ENCODE data around the gene ABCA12. TPM values are rescaled to one million over a fixed set of nuclear protein-coding genes. Genes with fewer than 3 reads are reported as not detected.
"Not testable (repeated sequence)": the region's sequence is repeated elsewhere in the genome, so short reads cannot be mapped to it uniquely, and the experiment has no call there.

The ABCA12 gene
- not detected for total RNA-seq

DNA sequence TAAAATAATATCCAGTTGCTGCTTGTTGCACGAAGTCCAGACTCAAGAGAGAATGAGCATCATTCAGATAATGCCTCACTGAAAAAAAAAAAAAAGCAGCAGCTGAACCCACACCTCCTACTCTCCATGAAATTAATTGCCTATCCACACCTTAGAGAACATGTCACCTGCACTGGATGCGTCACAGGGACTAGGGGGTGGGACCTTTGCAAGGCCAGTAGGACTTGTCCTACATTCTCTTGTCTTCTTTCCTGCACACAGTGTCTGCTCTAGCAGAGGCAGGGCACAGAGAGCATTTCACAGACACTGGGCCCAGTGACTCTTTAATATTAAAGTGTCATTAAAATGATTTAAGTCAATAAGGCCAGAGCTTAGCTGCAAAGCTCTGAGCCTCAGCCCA lies at the start of gene ABCA12:
Gene ABCA12 (minus strand): TSS at position 148 of the 400 bp plus-strand sequence. CDS start 418 bp downstream, outside the sequence.
- Mint-ChIP-seq H3K9me3 (peaks cover 4% of the 10 kb centered on the region), H3K27me3 (peaks cover 0 to 21% of the 10 kb centered on the region in 2 donors), H3K27ac (no peak within 1 kb of the TSS), H3K4me1 (ENCODE audit: low read depth in 2 of 2) (no peaks in the 10 kb centered on the region), H3K36me3 (no peaks in the 10 kb centered on the region), H3K4me3 (no peak within 1 kb of the TSS)
- no peak for ATAC-seq
- no peak for DNase-seq (ENCODE audit: low spot score)

DNA sequence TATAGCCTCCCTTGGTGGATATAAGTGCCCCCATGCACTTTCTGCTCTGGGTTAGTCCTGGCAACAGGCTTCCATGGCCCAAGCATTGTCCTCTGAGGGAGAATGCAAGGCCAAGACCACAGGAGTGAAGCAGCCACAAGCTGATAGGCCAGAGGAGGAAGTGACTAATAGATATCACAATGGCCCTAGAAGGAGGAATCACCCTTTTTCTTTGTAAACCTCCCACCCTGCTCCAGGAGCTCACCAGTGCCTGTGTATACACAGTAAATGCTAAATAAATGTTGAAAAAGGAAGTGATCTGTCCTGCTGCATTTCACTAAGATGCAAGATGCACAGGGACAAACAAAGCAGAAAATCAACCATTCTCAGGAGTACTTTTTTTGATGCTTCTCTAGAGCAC lies 49.7 kb upstream of the ABCA12 start:
- Mint-ChIP-seq H3K4me3 (no peak overlapping the region), H3K4me1 (ENCODE audit: low read depth in 2 of 2) (no peaks in the 10 kb centered on the region), H3K36me3 (no peaks in the 10 kb centered on the region), H3K27me3 (peaks cover 2 to 21% of the 10 kb centered on the region in 2 donors), H3K9me3 (peaks cover 8% of the 10 kb centered on the region), H3K27ac (no peak overlapping the region)
- DNase-seq (ENCODE audit: low spot score) (no peak), ATAC-seq (no peak)

DNA sequence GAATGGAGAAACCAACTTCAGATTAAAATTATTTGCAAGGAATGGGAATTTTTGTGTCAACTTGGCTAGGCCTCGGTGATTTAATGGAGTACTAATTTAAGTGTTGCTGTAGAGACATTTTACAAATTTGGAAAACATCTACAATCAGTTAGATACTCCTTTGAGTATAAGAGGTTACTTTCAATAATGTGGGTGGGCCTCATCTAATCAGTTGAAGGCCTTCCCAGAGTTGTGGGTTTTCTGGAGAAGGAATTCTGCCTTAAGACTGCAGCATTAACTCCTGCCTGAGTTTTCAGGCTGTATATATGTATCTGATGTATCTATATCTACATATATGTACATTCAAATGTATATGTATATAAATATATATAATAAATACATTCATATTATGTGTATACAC lies 47.6 kb upstream of the ABCA12 start:
- ATAC-seq (no peak), DNase-seq (ENCODE audit: low spot score) (no peak)
- H3K27ac Mint-ChIP-seq: no peak overlapping the region
- no peak overlapping the region for H3K4me3 Mint-ChIP-seq
- peaks cover 10% of the 10 kb centered on the region for H3K9me3 Mint-ChIP-seq
- peaks cover 0 to 24% of the 10 kb centered on the region in 2 donors for H3K27me3 Mint-ChIP-seq
- H3K4me1 Mint-ChIP-seq (ENCODE audit: low read depth in 2 of 2): no peaks in the 10 kb centered on the region
- no peaks in the 10 kb centered on the region for H3K36me3 Mint-ChIP-seq

- DNase-seq (ENCODE audit: low spot score) (no peak), ATAC-seq (no peak)
- no peak overlapping the region for H3K4me3 Mint-ChIP-seq
- no peaks in the 10 kb centered on the region for H3K4me1 Mint-ChIP-seq (ENCODE audit: low read depth in 2 of 2)
- H3K27me3 Mint-ChIP-seq: peaks cover 0 to 14% of the 10 kb centered on the region in 2 donors
- H3K36me3 Mint-ChIP-seq: no peaks in the 10 kb centered on the region
- H3K9me3 Mint-ChIP-seq: peaks cover 9% of the 10 kb centered on the region
- H3K27ac Mint-ChIP-seq: no peak overlapping the region
Measured at GRCh38 chr2:215178121-215178520, 39.7 kb upstream of the ABCA12 start.

DNA sequence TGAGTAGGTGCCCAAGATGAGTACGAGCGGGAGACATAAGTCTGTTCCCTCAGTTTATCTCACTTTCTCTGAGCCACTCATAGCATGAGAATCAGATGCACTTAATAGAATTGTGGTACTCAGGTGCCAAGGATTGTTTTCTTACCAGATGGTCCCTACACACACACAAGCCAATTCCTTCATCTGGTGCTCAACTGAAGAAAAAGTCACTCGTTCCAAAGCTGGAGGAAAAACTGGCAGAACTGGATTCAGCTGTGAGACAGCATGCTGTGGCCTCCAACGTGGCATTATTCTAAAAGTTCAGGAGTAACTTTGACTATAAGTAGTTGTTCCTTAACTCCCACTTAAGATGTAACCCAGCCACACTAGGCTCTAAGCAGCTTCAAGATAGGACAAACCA lies 33.4 kb upstream of the ABCA12 start:
- no peaks in the 10 kb centered on the region for H3K36me3 Mint-ChIP-seq

GRCh38 chr2:215171151-215171550 lies 32.7 kb upstream of the ABCA12 start:
- Mint-ChIP-seq H3K36me3 (no peaks in the 10 kb centered on the region), H3K27ac (no peak overlapping the region), H3K4me3 (peak overlapping the region; percentile 62), H3K9me3 (no peaks in the 10 kb centered on the region), H3K4me1 (ENCODE audit: low read depth in 2 of 2) (peaks cover 4 to 5% of the 10 kb centered on the region in 2 donors), H3K27me3 (no peaks in the 10 kb centered on the region)
- ATAC-seq (peak; percentile 67 to 69), DNase-seq (ENCODE audit: low spot score) (no peak)

More for the DNA sequence above, 33.4 kb upstream of the ABCA12 start:
- DNase-seq (ENCODE audit: low spot score): no peak
- ATAC-seq: no peak
- no peaks in the 10 kb centered on the region for H3K27me3 Mint-ChIP-seq
- H3K27ac Mint-ChIP-seq: no peak overlapping the region
- H3K4me1 Mint-ChIP-seq (ENCODE audit: low read depth in 2 of 2): peaks cover 4 to 5% of the 10 kb centered on the region in 2 donors
- H3K9me3 Mint-ChIP-seq: no peaks in the 10 kb centered on the region
- no peak overlapping the region for H3K4me3 Mint-ChIP-seq

GRCh38 chr2:215166505-215166904 lies 28.1 kb upstream of the ABCA12 start:
- H3K4me3 Mint-ChIP-seq; ATAC-seq; DNase-seq (ENCODE audit: low spot score); H3K4me1 Mint-ChIP-seq (ENCODE audit: low read depth in 2 of 2); H3K36me3 Mint-ChIP-seq; H3K27ac Mint-ChIP-seq: not testable (repeated sequence)
- H3K27me3 Mint-ChIP-seq: peaks cover 0 to 10% of the 10 kb centered on the region in 2 donors
- peaks cover 14% of the 10 kb centered on the region for H3K9me3 Mint-ChIP-seq

- not testable (repeated sequence) for ATAC-seq; H3K4me1 Mint-ChIP-seq (ENCODE audit: low read depth in 2 of 2); H3K4me3 Mint-ChIP-seq; H3K27ac Mint-ChIP-seq; DNase-seq (ENCODE audit: low spot score); H3K36me3 Mint-ChIP-seq
- Mint-ChIP-seq H3K9me3 (peaks cover 14% of the 10 kb centered on the region), H3K27me3 (peaks cover 0 to 21% of the 10 kb centered on the region in 2 donors)
Measured at GRCh38 chr2:215163319-215163718, 24.9 kb upstream of the ABCA12 start.

DNA sequence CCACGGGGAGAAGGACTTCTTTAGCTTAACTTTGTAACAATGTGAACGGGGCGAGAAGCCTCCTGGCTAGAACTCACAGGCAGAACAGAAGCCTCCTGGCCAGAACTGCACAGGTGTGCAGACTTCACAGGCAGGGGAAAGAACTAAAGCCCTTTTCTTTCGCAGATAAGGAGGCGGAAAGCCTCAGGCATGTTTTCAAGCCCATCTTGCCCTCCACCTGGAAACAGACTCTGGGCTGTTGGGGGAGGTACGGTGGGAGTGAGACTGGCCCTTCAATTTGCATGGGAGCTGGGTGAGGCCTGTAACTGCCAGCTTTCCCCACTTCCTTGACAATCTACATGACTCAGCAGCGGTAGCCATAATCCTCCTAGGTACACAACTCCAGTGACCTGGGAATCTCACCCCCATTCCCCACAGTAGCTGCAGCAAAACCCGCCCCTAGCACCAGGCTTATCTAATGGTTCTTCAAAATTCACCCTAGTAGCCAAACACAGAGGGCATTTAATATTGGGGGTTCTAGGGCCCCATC lies 22.9 kb upstream of the ABCA12 start:
- DNase-seq (ENCODE audit: low spot score): no peak
- no peak for ATAC-seq
- Mint-ChIP-seq H3K9me3 (peaks cover 14% of the 10 kb centered on the region), H3K4me1 (ENCODE audit: low read depth in 2 of 2) (no peaks in the 10 kb centered on the region), H3K27me3 (peaks cover 0 to 26% of the 10 kb centered on the region in 2 donors), H3K4me3 (no peak overlapping the region), H3K36me3 (no peaks in the 10 kb centered on the region), H3K27ac (no peak overlapping the region)

- peaks cover 0 to 24% of the 10 kb centered on the region in 2 donors for H3K27me3 Mint-ChIP-seq
- no peak for DNase-seq (ENCODE audit: low spot score)
- no peaks in the 10 kb centered on the region for H3K36me3 Mint-ChIP-seq
- ATAC-seq: no peak
- peaks cover 11% of the 10 kb centered on the region for H3K9me3 Mint-ChIP-seq
- no peak overlapping the region for H3K4me3 Mint-ChIP-seq
- H3K27ac Mint-ChIP-seq: no peak overlapping the region
- H3K4me1 Mint-ChIP-seq (ENCODE audit: low read depth in 2 of 2): no peaks in the 10 kb centered on the region
Measured at GRCh38 chr2:215160081-215160480, 21.7 kb upstream of the ABCA12 start.

GRCh38 chr2:215156453-215156852 lies 18.0 kb upstream of the ABCA12 start:
- Mint-ChIP-seq H3K4me1 (ENCODE audit: low read depth in 2 of 2) (no peaks in the 10 kb centered on the region), H3K9me3 (peaks cover 3% of the 10 kb centered on the region), H3K27me3 (peaks cover 0 to 16% of the 10 kb centered on the region in 2 donors), H3K27ac (no peak overlapping the region), H3K4me3 (no peak overlapping the region), H3K36me3 (no peaks in the 10 kb centered on the region)
- no peak for DNase-seq (ENCODE audit: low spot score)
- ATAC-seq: no peak

DNA sequence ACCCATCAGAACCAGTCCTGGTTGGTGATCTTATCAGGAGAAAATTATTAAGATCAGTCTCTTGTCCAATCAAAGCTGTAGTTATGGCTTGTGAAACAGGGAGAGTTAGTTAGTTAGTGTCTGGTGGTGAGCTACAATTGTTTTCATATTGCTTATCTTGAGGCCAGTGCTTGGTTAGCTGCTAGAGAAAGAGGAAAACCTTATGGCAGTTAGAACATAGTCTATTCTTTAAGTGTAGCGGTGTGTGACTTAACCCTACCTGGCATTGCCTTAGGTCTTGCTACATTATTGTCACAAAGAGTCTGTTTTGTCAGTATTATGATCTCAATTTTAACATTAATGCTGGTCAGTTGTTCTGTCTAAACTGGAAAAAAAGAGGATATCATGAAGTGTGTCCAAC lies 11.5 kb upstream of the ABCA12 start:
- Mint-ChIP-seq H3K9me3 (peaks cover 6% of the 10 kb centered on the region), H3K4me1 (ENCODE audit: low read depth in 2 of 2) (no peaks in the 10 kb centered on the region), H3K27me3 (no peaks in the 10 kb centered on the region), H3K4me3 (no peak overlapping the region), H3K27ac (no peak overlapping the region), H3K36me3 (no peaks in the 10 kb centered on the region)
- no peak for ATAC-seq
- no peak for DNase-seq (ENCODE audit: low spot score)

GRCh38 chr2:215149486-215149885 lies 11.1 kb upstream of the ABCA12 start:
- no peak overlapping the region for H3K4me3 Mint-ChIP-seq
- H3K27ac Mint-ChIP-seq: no peak overlapping the region
- no peaks in the 10 kb centered on the region for H3K27me3 Mint-ChIP-seq
- H3K36me3 Mint-ChIP-seq: no peaks in the 10 kb centered on the region
- H3K9me3 Mint-ChIP-seq: peaks cover 6% of the 10 kb centered on the region
- ATAC-seq (peak in 1 of 2 donors; percentile 11), DNase-seq (ENCODE audit: low spot score) (no peak)
- no peaks in the 10 kb centered on the region for H3K4me1 Mint-ChIP-seq (ENCODE audit: low read depth in 2 of 2)

- DNase-seq (ENCODE audit: low spot score) (no peak), ATAC-seq (no peak)
- H3K36me3 Mint-ChIP-seq: no peaks in the 10 kb centered on the region
- peaks cover 0 to 3% of the 10 kb centered on the region in 2 donors for H3K27me3 Mint-ChIP-seq
- peaks cover 8% of the 10 kb centered on the region for H3K9me3 Mint-ChIP-seq
- H3K4me3 Mint-ChIP-seq: no peak overlapping the region
- no peak overlapping the region for H3K27ac Mint-ChIP-seq
- no peaks in the 10 kb centered on the region for H3K4me1 Mint-ChIP-seq (ENCODE audit: low read depth in 2 of 2)
Measured at GRCh38 chr2:215149060-215149459, 10.6 kb upstream of the ABCA12 start.

DNA sequence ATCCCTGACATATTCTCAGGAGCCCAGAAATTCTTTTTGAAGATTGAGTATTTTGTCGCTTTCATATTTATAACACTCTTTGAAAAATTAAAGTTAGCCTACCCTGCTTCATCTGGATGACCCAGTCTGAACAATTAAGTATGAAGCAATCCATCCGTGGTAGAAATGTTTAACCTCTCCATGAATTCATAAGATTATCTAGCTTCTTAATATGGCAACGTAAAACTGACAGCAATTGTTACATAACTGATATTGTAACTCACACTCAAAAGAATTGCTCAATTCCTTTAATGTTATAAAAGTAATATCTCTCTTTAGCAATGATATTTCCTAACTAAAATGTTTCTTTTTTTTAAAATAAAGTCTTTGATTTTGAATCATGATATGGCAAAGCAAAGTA lies 7.2 kb upstream of the ABCA12 start:
- Mint-ChIP-seq H3K27me3 (peaks cover 0 to 12% of the 10 kb centered on the region in 2 donors), H3K9me3 (peaks cover 7% of the 10 kb centered on the region), H3K27ac (no peak overlapping the region), H3K4me1 (ENCODE audit: low read depth in 2 of 2) (no peaks in the 10 kb centered on the region), H3K4me3 (no peak overlapping the region), H3K36me3 (no peaks in the 10 kb centered on the region)
- ATAC-seq (no peak), DNase-seq (ENCODE audit: low spot score) (no peak)

All from natural killer cell treated with Interleukin-12 subunit alpha and Interleukin-12 subunit beta and Interleukin-15 and Interleukin-18, amount 100 ng/mL, for 72 hours (primary cell).